Right hindlimb (tissue), 1 donor: Measurements from ENCODE around the gene RNF135.
"Not testable (repeated sequence)": the region's sequence is repeated elsewhere in the genome, so short reads cannot be mapped to it uniquely, and the experiment has no call there.

Experiments used
- DNase-seq: peaks from one replicate; pipeline ENCODE4 v3.0.0-alpha.2; 2018

The RNF135 gene

GRCh38 chr17:30970831-30971567 is at the start of gene RNF135:
TSS of gene RNF135 (plus strand) at chr17:30971039. CDS start at chr17:30971074, 35 bp downstream.
- DNase-seq: peak; percentile 91

- peak; percentile 37 for DNase-seq
These were observed 49.2 kb upstream of the RNF135 start, which contains the start of gene ADAP2 for GRCh38 chr17:30921544-30922196. TSS of gene ADAP2 (plus strand) at chr17:30921945. CDS start at chr17:30922015, 70 bp downstream.

- peak; percentile 25 for DNase-seq
These were observed 48.4 kb upstream of the RNF135 start for GRCh38 chr17:30922235-30923030.

- DNase-seq: no peak
These were observed 46.5 kb upstream of the RNF135 start for GRCh38 chr17:30924341-30924740.

GRCh38 chr17:30926516-30926915 is 44.3 kb upstream of the RNF135 start:
- no peak for DNase-seq

- DNase-seq: no peak
These were observed 43.1 kb upstream of the RNF135 start for GRCh38 chr17:30927756-30928155.

GRCh38 chr17:30928584-30928983 is 42.3 kb upstream of the RNF135 start:
- DNase-seq: no peak

- DNase-seq: no peak
These were observed 41.7 kb upstream of the RNF135 start for GRCh38 chr17:30929081-30929633.

GRCh38 chr17:30929861-30930260 is 41.0 kb upstream of the RNF135 start:
- DNase-seq: not testable (repeated sequence)

- no peak for DNase-seq
These were observed 40.3 kb upstream of the RNF135 start for GRCh38 chr17:30930495-30930894.

- DNase-seq: not testable (repeated sequence)
These were observed 39.3 kb upstream of the RNF135 start for GRCh38 chr17:30931582-30931981.

GRCh38 chr17:30933966-30934365 is 36.9 kb upstream of the RNF135 start:
- DNase-seq: no peak

GRCh38 chr17:30939051-30939689 is 31.7 kb upstream of the RNF135 start:
- no peak for DNase-seq

GRCh38 chr17:30942308-30943079 is 28.3 kb upstream of the RNF135 start:
- DNase-seq: no peak

- DNase-seq: no peak
These were observed 23.0 kb upstream of the RNF135 start for GRCh38 chr17:30947796-30948195.

- no peak for DNase-seq
These were observed 20.6 kb upstream of the RNF135 start for GRCh38 chr17:30950189-30950588.

GRCh38 chr17:30950669-30951399 is 20.0 kb upstream of the RNF135 start:
- DNase-seq: peak; percentile 69

- no peak for DNase-seq
These were observed 18.0 kb upstream of the RNF135 start for GRCh38 chr17:30952638-30953393.

- no peak for DNase-seq
These were observed 16.6 kb upstream of the RNF135 start for GRCh38 chr17:30954046-30954830.
